Neuronal stem cell (in vitro differentiated cells): Measurements from ENCODE around the gene GABRG3. TPM values are rescaled to one million over a fixed set of nuclear protein-coding genes. Genes with fewer than 3 reads are reported as not detected.
A peak's percentile ranks its signal among the peaks of the same experiment; 100 is the strongest.

Experiments
- DNase-seq: peaks from one replicate; pipeline ENCODE4 v3.0.0-alpha.2; 2013; ENCODE audit warnings: low spot score
- H2AFZ ChIP-seq: one replicate; pipeline ENCODE4 v1.6.1; 2013; ENCODE audit warnings: mild to moderate bottlenecking, low read length, inconsistent platforms
- H2AK5ac ChIP-seq: 2 replicates; pipeline ENCODE4 v1.6.1; 2013; ENCODE audit warnings: low read depth, mild to moderate bottlenecking, inconsistent platforms, low read length, moderate library complexity, mixed read lengths
- H2BK120ac ChIP-seq: 2 replicates; pipeline ENCODE4 v1.6.1; 2013; ENCODE audit warnings: low read depth, mild to moderate bottlenecking, inconsistent platforms, low read length, moderate library complexity, mixed read lengths
- H2BK12ac ChIP-seq: one replicate; pipeline ENCODE4 v1.6.1; 2013; ENCODE audit warnings: low read length, inconsistent platforms
- H2BK15ac ChIP-seq: 2 replicates; pipeline ENCODE4 v1.6.1; 2013; ENCODE audit warnings: mild to moderate bottlenecking, low read length, inconsistent platforms, mixed read lengths
- H2BK5ac ChIP-seq: one replicate; pipeline ENCODE4 v1.6.1; 2013; ENCODE audit warnings: inconsistent platforms, mild to moderate bottlenecking, low read length, moderate library complexity
- H3K14ac ChIP-seq: one replicate; pipeline ENCODE4 v1.6.1; 2013; ENCODE audit warnings: low read length, inconsistent platforms
- H3K18ac ChIP-seq: 2 replicates; pipeline ENCODE4 v1.6.1; 2013; ENCODE audit warnings: low read length, inconsistent platforms
- H3K23ac ChIP-seq: 2 replicates; pipeline ENCODE4 v1.6.1; 2013; ENCODE audit warnings: low read depth, mild to moderate bottlenecking, mixed read lengths, low read length, inconsistent platforms; ENCODE audit not compliant: poor library complexity
- H3K27ac ChIP-seq: replicated peaks from 3 replicates; pipeline ENCODE4 v1.5.1; 2013; ENCODE audit warnings: low read length, inconsistent platforms
- H3K27me3 ChIP-seq, 3 experiments: 2 replicates each; pipeline ENCODE4 v1.6.1; 2013; ENCODE audit warnings: low read length in 3 of 3, mild to moderate bottlenecking in 2 of 3, inconsistent platforms in 1 of 3, low read depth in 1 of 3, mixed read lengths in 1 of 3, moderate library complexity in 1 of 3; ENCODE audit not compliant: control insufficient read depth in 3 of 3, insufficient read depth in 3 of 3
- H3K36me3 ChIP-seq, 2 donors: replicated peaks in 1 of 2; 2 replicates each; pipeline ENCODE4 v1.6.1; 2013; ENCODE audit warnings: low read length in 2 of 2; ENCODE audit not compliant: control insufficient read depth in 2 of 2, insufficient read depth in 2 of 2
- H3K4ac ChIP-seq: 2 replicates; pipeline ENCODE4 v1.6.1; 2013; ENCODE audit warnings: inconsistent platforms, mild to moderate bottlenecking, low read length, moderate library complexity
- H3K4me1 ChIP-seq, 2 donors: 1 replicate in 1 of 2; 2 replicates in 1 of 2; pipeline ENCODE4 v1.6.1; 2013; ENCODE audit warnings: low read length in 2 of 2, low read depth in 1 of 2; ENCODE audit not compliant: control insufficient read depth in 2 of 2, insufficient read depth in 1 of 2
- H3K4me2 ChIP-seq: one replicate; pipeline ENCODE4 v1.6.1; 2013; ENCODE audit warnings: mild to moderate bottlenecking, low read length, inconsistent platforms; ENCODE audit not compliant: insufficient read depth, poor library complexity, severe bottlenecking
- H3K4me3 ChIP-seq, 2 donors: 2 replicates each; pipeline ENCODE4 v1.5.1; 2013; ENCODE audit warnings: low read length in 2 of 2, mild to moderate bottlenecking in 2 of 2, inconsistent platforms in 1 of 2, moderate library complexity in 1 of 2
- H3K79me1 ChIP-seq: one replicate; pipeline ENCODE4 v1.6.1; 2013; ENCODE audit warnings: low read depth, mild to moderate bottlenecking, inconsistent platforms, low read length, moderate library complexity
- H3K9ac ChIP-seq: one replicate; pipeline ENCODE4 v1.6.1; 2013; ENCODE audit warnings: mild to moderate bottlenecking, low read depth, low read length, inconsistent platforms; ENCODE audit not compliant: poor library complexity
- H3K9me3 ChIP-seq, 2 donors: replicated peaks in 1 of 2; 2 replicates each; pipeline versions ENCODE3 to v1.6.1; 2013; ENCODE audit warnings: low read length in 2 of 2, mild to moderate bottlenecking in 2 of 2, inconsistent platforms in 1 of 2, low read depth in 1 of 2, mixed read lengths in 1 of 2, moderate library complexity in 1 of 2; ENCODE audit not compliant: control insufficient read depth in 2 of 2, insufficient read depth in 1 of 2
- H4K8ac ChIP-seq: one replicate; pipeline ENCODE4 v1.6.1; 2013; ENCODE audit warnings: low read depth, mild to moderate bottlenecking, inconsistent platforms, low read length, moderate library complexity
- H4K91ac ChIP-seq: one replicate; pipeline ENCODE4 v1.6.1; 2013; ENCODE audit warnings: low read length, low read depth, mild to moderate bottlenecking, inconsistent platforms; ENCODE audit not compliant: poor library complexity
- WGBS, 2 donors: extraction: QIAGEN DNeasy Blood & Tissue Kit; methylation state at CpG; one replicate each; pipeline ENCODE4 v1.1.7; 2013; ENCODE audit warnings: missing lambda C conversion rate in 2 of 2, mixed read lengths in 1 of 2; ENCODE audit not compliant: insufficient read length in 2 of 2, insufficient replicate concordance in 1 of 2; ENCODE audit errors: extremely low coverage in 2 of 2; 5-methylcytosine and 5-hydroxymethylcytosine counted together
- small RNA-seq: library from polyadenylated mRNA; stranded (forward); fragments of <200 nt; extraction: miRNeasy Mini kit (QIAGEN cat#:217004); gene quantifications from one replicate; pipeline ENCODE3, GENCODE V24; 2013; ENCODE audit not compliant: insufficient read depth

GABRG3 gene

GRCh38 chr15:27587810-27588209, 616.8 kb downstream of the GABRG3 start:
- Histone ChIP-seq H3K4me3 (no peak overlapping the region), H3K4me1 (peaks cover 0 to 1% of the 10 kb centered on the region in 2 donors), H3K14ac (no peak overlapping the region), H3K23ac (no peak overlapping the region), H3K4ac (no peak overlapping the region), H3K18ac (no peak overlapping the region), H2BK5ac (no peak overlapping the region), H2BK12ac (no peak overlapping the region), H2AK5ac (no peak overlapping the region), H2AFZ (no peak overlapping the region), H3K9ac (no peak overlapping the region), H3K27ac (no peak overlapping the region), H3K27me3 (peaks cover 0 to 4% (median 0%) of the 10 kb centered on the region in 3 experiments), H3K36me3 (no peaks in the 10 kb centered on the region), H2BK120ac (no peak overlapping the region), H4K91ac (no peak overlapping the region), H4K8ac (no peak overlapping the region), H3K4me2 (no peak overlapping the region), H3K9me3 (no peaks in the 10 kb centered on the region), H2BK15ac (no peak overlapping the region), H3K79me1 (no peaks in the 10 kb centered on the region)
- WGBS, 2 donors, result no CpG with 5 or more reads among the region's 14 CpGs
- DNase-seq, result peak; percentile 30

- H3K9me3 ChIP-seq, result no peaks in the 10 kb centered on the region
- H3K4ac ChIP-seq, result no peak overlapping the region
- H2BK5ac ChIP-seq, result no peak overlapping the region
- H3K36me3 ChIP-seq, result no peaks in the 10 kb centered on the region
- H2BK120ac ChIP-seq, result no peak overlapping the region
- H2BK15ac ChIP-seq, result no peak overlapping the region
- WGBS, 2 donors, result no CpG with 5 or more reads among the region's 9 CpGs
- no peak overlapping the region for H4K91ac ChIP-seq
- no peak overlapping the region for H2AK5ac ChIP-seq
- no peak overlapping the region for H3K27ac ChIP-seq
- H3K18ac ChIP-seq, result no peak overlapping the region
- H2AFZ ChIP-seq, result no peak overlapping the region
- peaks cover 0 to 4% (median 0%) of the 10 kb centered on the region in 3 experiments for H3K27me3 ChIP-seq
- no peak overlapping the region for H3K4me2 ChIP-seq
- H4K8ac ChIP-seq, result no peak overlapping the region
- no peaks in the 10 kb centered on the region for H3K79me1 ChIP-seq
- H3K14ac ChIP-seq, result no peak overlapping the region
- no peak overlapping the region for H3K9ac ChIP-seq
- no peak overlapping the region for H2BK12ac ChIP-seq
- no peak overlapping the region for H3K23ac ChIP-seq
- no peak overlapping the region for H3K4me3 ChIP-seq
- no peak for DNase-seq
- H3K4me1 ChIP-seq, result peaks cover 0 to 1% of the 10 kb centered on the region in 2 donors
Measured at GRCh38 chr15:27589260-27589659, 618.3 kb downstream of the GABRG3 start.

- Histone ChIP-seq H3K18ac (no peak overlapping the region), H3K9me3 (no peaks in the 10 kb centered on the region), H2BK120ac (no peak overlapping the region), H2BK15ac (no peak overlapping the region), H3K4me1 (peaks cover 0 to 1% of the 10 kb centered on the region in 2 donors), H3K9ac (no peak overlapping the region), H3K23ac (no peak overlapping the region), H2AK5ac (no peak overlapping the region), H3K27me3 (peaks cover 0 to 4% (median 0%) of the 10 kb centered on the region in 3 experiments), H2AFZ (no peak overlapping the region), H3K4ac (no peak overlapping the region), H4K8ac (no peak overlapping the region), H3K4me2 (no peak overlapping the region), H3K27ac (no peak overlapping the region), H3K14ac (no peak overlapping the region), H2BK12ac (no peak overlapping the region), H4K91ac (no peak overlapping the region), H3K36me3 (no peaks in the 10 kb centered on the region), H3K4me3 (peak overlapping the region in 1 of 2 donors; percentile 63), H3K79me1 (no peaks in the 10 kb centered on the region), H2BK5ac (no peak overlapping the region)
- DNase-seq, result no peak
- 100% methylated on average over 1 of the region's 1 CpG; no CpG with 5 or more reads in 1 of the 2 donors for WGBS, 2 donors
Measured at GRCh38 chr15:27589782-27590181, 618.8 kb downstream of the GABRG3 start.

Small RNAs within 50 kb of the gene (small RNA-seq; reads per million reads assigned to genes)
- gene RNA5SP391, result not detected
- not detected for gene SERPINE4P
